NCI-H526 (cell line): Measurements from ENCODE around the gene PODN.

Experiments
- DNase-seq, 2 experiments: peaks; one replicate each; lab custom pipeline; 2025; lab: John Stamatoyannopoulos, UW

PODN gene, protein sequence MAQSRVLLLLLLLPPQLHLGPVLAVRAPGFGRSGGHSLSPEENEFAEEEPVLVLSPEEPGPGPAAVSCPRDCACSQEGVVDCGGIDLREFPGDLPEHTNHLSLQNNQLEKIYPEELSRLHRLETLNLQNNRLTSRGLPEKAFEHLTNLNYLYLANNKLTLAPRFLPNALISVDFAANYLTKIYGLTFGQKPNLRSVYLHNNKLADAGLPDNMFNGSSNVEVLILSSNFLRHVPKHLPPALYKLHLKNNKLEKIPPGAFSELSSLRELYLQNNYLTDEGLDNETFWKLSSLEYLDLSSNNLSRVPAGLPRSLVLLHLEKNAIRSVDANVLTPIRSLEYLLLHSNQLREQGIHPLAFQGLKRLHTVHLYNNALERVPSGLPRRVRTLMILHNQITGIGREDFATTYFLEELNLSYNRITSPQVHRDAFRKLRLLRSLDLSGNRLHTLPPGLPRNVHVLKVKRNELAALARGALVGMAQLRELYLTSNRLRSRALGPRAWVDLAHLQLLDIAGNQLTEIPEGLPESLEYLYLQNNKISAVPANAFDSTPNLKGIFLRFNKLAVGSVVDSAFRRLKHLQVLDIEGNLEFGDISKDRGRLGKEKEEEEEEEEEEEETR

DNA sequence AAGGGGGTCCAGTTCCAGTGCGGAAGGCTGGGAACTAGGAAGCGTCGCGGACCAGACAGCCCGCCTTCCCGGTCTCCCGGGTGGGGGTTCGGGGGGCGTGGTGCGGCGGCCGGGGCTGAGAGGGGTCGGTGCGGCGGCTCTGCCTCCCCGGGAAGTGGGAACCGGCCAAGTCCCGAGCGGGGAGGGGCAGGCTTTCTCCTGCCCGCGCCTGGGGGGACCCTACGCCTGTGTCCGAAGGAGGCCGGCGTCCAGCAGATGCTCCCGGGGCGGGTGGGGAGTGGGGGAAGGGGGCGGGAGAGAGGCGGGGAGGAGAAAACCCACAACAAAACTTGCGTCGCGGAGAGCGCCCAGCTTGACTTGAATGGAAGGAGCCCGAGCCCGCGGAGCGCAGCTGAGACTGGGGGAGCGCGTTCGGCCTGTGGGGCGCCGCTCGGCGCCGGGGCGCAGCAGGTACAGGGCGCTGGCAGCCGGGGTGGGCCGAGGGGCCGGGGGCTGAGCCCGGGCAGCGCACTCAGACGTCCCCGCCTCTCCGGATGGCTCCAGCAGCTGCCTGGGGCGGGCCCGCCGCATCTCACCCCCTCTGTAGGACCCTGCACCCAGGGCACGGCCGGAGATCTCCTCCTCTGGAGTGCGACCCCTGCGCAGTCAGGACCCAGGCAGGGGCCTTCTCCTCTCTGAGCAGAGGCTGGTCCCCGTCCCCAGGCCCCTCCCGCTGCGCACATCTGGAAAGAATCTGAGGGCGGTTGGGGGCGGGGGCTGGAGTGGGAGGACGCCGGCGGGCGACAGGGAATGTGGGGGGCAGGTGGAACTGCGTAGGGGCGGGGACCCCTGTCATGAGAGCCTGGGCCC is at the start of gene PODN:
Gene PODN (plus strand): TSS at position 355 of the 849 bp plus-strand sequence. CDS start 7,643 bp downstream, outside the sequence.
- peak in 1 of 2 experiments; percentile 45 for DNase-seq

GRCh38 chr1:53014791-53015507 is 47.1 kb upstream of the PODN start:
- DNase-seq, result peak; percentile 92

DNA sequence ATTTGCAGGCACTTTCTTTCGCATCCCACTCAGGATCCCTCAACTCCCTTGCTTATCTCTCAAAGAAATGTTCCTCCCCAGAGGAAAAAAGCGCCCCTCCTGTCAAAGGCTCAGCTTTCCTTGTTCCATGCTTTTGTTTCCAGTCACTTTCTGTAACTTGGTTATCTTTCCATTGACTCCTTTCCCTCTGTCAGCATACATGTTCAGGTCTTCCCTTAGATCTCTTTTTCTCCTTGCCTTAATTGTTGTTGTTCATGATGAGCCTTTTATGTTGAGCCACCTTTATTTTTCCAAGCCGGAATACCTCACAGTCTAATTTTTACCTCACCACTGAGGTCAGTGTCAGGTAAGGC is 46.5 kb upstream of the PODN start:
- no peak for DNase-seq

GRCh38 chr1:53016705-53017104 is 45.3 kb upstream of the PODN start:
- no peak for DNase-seq

DNA sequence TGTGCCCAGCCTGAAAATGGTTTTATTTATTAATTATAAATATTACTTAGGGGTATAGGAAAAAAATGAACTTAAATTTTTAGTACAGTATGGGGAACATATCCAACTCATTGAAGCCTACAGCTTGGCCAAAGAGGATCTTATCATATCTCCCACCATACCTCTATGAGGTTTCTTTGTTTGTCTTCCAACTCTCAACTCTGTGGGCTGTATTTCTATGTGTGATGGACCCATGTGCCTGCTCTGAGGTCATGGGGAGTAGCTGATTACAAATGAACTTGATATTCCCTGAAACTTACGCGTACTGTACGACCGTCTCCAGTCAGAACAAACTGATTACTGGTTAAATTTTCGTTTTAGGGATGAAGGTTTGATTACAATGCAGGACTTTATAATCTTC is 41.4 kb upstream of the PODN start:
- no peak for DNase-seq

DNA sequence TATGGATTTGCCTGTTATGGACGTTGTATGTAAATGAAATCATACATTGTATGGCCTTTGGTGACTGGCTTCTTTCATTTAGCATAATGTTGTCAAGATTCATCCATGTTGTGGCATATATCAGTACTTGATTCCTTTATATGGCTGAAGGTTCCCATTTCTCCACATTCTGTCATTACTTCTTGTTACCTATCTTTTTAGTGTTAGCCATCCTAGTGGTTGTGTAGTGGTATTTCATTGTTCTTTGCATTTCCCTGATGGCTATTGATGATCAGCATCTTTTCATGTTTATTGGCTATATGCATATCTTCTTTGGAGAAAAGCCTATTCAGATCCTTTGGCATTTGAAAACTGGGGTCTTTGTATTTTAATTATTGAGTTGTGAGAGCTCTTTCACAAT is 39.8 kb upstream of the PODN start:
- no peak for DNase-seq

- no peak for DNase-seq
Observed at GRCh38 chr1:53023546-53023945, 38.5 kb upstream of the PODN start.

GRCh38 chr1:53024117-53024516 is 37.9 kb upstream of the PODN start:
- DNase-seq, result no peak

DNA sequence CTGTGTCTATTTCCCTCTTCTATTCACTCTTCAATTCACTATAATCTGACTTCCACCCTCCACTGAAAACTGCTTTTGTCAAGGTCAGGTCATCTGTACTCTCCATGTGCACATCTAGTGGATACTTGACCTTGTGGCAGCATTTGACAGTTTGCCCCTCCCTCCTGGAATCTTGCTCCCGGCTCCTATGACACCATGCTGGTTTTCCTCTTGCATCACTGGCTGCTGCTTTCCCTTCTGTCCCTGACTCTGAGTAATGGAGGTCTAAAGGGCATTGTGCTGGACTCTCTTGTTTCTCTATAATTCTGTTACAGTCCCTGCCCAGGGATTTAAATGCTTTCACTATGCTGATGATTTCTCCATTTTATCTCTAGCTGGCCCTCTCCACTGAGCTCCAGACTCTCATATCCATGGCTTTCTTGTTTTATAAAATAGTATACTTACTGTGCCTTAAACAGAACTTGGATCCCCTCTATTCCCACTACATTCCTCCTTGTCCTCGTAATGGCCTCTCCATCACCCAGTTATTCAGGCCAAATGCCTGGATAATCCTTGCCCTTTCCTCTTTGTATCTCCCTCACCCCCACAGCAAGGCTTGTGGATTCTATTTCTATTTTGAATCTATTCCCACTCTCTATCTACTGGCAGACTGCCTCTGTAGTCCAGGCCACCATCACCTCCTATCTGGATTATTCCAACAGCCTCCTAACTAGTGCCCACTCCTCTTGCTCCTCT is 36.8 kb upstream of the PODN start:
- no peak for DNase-seq

DNA sequence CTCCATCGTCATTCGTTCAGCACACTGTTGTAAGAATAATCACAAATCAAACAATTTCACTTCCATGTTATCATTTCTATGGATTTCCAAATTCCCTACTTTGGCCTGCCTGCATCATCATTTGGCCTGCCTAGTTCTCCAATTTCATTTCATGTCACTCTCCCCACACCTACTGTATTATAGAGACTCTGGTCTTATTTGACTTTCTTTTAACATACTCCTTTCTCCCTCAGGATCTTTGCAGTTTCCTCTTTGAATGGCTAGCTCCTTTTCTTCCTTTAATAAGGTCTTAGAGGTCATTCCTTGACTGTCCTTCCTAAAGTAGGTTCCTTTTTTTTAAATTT is 36.3 kb upstream of the PODN start:
- no peak for DNase-seq

- DNase-seq, result no peak
Observed at GRCh38 chr1:53026254-53026653, 35.8 kb upstream of the PODN start.

GRCh38 chr1:53031732-53032131 is 30.3 kb upstream of the PODN start:
- DNase-seq, result no peak

- no peak for DNase-seq
Observed at GRCh38 chr1:53037159-53037558, 24.9 kb upstream of the PODN start.

DNA sequence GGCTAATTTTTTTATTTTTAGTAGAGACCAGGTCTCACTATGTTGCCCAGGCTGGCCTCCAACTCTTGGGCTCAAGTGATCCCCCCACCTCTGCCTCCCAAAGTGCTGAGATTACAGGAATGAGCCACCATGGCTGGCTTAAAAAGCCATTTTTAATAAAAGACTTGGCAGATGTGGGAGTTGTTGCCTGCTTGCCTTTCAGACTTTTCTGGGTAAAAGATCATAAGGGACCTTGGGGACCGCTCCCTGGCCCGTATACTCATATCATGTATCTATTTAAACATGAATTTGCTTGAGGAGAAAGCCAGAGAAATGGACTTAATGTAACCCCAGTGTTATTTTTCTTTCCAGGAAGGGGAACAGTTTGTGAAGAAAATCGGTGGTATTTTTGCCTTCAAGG is 23.4 kb upstream of the PODN start:
- DNase-seq, result no peak

- no peak for DNase-seq
Observed at GRCh38 chr1:53043271-53043670, 18.7 kb upstream of the PODN start.

DNA sequence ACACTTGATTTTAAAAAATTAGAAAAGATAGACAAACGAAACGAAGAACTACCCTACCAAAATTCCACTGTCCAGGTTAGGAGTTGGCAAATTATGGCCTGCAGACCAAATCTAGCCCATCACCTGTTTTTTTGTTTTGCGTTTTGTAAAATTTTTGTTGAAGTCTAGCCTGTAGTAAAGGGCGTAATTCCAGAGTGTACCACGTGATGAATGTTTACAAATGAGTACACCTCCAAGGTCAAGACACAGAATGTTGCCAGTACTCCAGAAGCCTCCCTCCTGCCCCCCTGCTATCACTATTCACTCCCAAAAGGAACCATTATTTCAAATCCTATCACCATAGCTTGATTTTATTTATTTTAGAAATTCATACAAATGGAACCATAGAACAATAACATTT is 17.1 kb upstream of the PODN start:
- DNase-seq, result no peak

GRCh38 chr1:53046930-53047329 is 15.1 kb upstream of the PODN start:
- DNase-seq, result no peak

DNA sequence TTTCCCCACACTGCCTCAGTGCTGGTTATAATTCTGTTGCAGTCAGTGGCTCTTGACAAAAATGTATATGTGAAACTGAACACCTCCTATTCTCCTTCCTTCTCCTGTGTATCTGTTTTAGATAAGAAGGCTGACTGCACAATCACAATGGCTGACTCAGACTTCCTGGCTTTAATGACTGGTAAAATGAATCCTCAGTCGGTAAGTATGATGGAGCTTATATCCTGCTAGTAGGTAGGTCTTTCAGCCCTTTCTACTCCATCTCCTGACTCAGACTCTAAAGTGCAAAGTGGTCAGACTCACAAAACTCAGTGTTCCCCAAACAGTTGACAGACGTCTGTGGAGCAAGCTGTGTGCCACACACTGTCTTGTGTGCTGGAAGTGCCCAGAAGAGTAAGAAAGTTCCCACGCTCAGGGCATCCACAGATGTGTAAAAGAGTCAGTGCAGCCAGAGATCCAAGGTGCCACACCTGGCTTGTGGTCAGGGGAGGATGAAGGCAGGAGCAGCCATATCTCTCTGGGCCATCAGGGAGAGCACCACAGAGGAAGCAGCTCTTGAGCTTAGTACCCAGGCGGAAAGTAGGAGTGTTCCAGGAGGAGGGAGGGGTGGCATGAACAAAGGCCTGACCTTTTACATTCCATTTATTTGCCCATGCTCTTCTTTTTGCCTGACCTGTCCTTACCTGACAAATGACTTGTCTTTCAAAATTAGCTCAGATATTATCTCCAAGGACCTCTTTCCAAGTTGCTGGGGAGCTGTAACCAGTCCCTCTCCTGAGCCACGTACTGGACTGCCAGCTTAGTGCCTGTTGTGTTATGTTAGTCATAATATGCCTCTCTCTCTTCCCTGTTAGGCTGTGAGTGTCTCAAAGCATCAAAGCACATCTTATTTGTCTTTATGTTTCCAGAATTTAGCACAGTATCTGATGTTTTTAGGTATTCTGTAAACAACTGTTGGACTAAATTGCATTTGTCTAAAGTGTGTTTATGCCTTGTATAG is 14.0 kb upstream of the PODN start:
- no peak for DNase-seq

GRCh38 chr1:53048960-53049573 is 12.9 kb upstream of the PODN start:
- DNase-seq, result peak in 1 of 2 experiments; percentile 5

GRCh38 chr1:53049574-53049967 is 12.4 kb upstream of the PODN start:
- no peak for DNase-seq
